ENCODE data around the gene DNAJC21. TPM values are rescaled to one million over a fixed set of nuclear protein-coding genes. Genes with fewer than 3 reads are reported as not detected.

The DNAJC21 gene
- total and polyA plus RNA-seq, 9 of the 15 experiments (the other 6 are each of a cell fraction or from before 2014, with no cell fraction given) = 26.6 to 105 (median 70.7) TPM

DNA sequence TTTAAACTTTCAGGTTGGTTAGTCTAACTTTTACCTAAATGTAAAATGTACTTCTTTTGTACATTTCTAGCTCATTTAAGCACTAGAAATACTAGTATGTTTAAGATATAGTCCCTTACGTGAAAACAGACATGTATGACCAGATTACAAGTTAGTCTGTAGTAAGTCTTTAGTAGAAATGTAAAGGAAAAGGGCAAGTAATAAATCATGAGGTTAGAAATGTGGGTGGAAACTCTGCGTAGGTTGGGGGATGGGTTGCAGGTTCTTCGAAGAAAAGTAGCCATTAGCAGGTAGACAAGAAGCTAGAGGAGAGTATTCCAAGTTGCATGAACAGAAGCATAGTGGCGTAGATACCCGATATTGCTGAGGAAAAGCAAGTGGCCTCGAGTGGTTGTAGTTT, 36.9 kb upstream of the DNAJC21 start:
- intact Hi-C loops (cut with micrococcal nuclease) = no loop called here
- Histone ChIP-seq H3K27ac (ENCODE audit: extremely low read depth, low read depth, low read length) (no peak overlapping the region), H3K9me1 (ENCODE audit: control insufficient read depth, insufficient read depth, low read length) (no peaks in the 10 kb centered on the region), H3K4me3 (no peak overlapping the region), H3K9ac (ENCODE audit: insufficient read depth in 1 of 2, low read depth in 2 of 2, low read length in 2 of 2) (no peak overlapping the region), H3K9me3 (replicated peaks; ENCODE audit: control insufficient read depth, insufficient read depth, low read depth, low read length) (no peaks in the 10 kb centered on the region), H3K4me2 (ENCODE audit: insufficient read depth, low read length) (no peak overlapping the region), H3K27me3 (ENCODE audit: control insufficient read depth in 2 of 2, insufficient read depth in 2 of 2, low read length in 2 of 2) (no peaks in the 10 kb centered on the region), H3K79me2 (ENCODE audit: control insufficient read depth, insufficient read depth, low read length) (no peaks in the 10 kb centered on the region), H3K4me1 (replicated peaks in 1 of 2; ENCODE audit: control insufficient read depth in 2 of 2, insufficient read depth in 2 of 2, low read length in 2 of 2) (peaks cover 6 to 14% of the 10 kb centered on the region in 2 experiments), H4K20me1 (replicated peaks; ENCODE audit: control insufficient read depth, insufficient read depth, low read length) (no peaks in the 10 kb centered on the region), H2AFZ (ENCODE audit: low read depth, low read length) (no peak overlapping the region), H3K36me3 (ENCODE audit: control insufficient read depth, insufficient read depth, low read length) (no peaks in the 10 kb centered on the region; the same call in 2 of the 3 replicates)
- BruUV-seq (replicated peaks) = no TSS peak
- CTCF ChIA-PET (ENCODE audit: low intra/inter-chr PET ratio) = no interaction called here
- ATAC-seq = no peak
- in situ Hi-C loops (cut with MboI) = loop anchor here (5.0 to 10.0 kb wide), 2 partner anchors 375 to 408 kb away; no protein-coding TSS in a partner anchor
- POLR2A ChIA-PET = interaction anchor here (1.1 to 2.1 kb wide), 3 partner anchors 12 to 22 kb away, joined by 3 to 10 read pairs (median 3); partner anchors contain the start of genes BRIX1 and RAD1
- no peak for DNase-seq (ENCODE audit: extremely low read depth in 1 of 4, low spot score in 3 of 4)
- FAIRE-seq = no peak
- 36% methylated on average over 6 of the region's 6 CpGs for WGBS (ENCODE audit: insufficient coverage, low coverage, missing lambda C conversion rate)
- TF ChIP-seq MEIS2 (IDR thresholded peaks at IDR 0.05; ENCODE audit: partially characterized antibody) (peak; percentile 64), BRD4 (IDR thresholded peaks at IDR 0.05) (no peak), ZNF124 (CRISPR knock-in tag; IDR thresholded peaks at IDR 0.05) (no peak), PBX2 (CRISPR knock-in tag; IDR thresholded peaks at IDR 0.05; ENCODE audit: low read depth) (no peak), PBX2 (tag; conservative IDR thresholded peaks at IDR 0.05; ENCODE audit: low read depth) (peak; percentile 47), ZNF24 (IDR thresholded peaks at IDR 0.05) (no peak)
- TF ChIP-seq, protein P1, sequence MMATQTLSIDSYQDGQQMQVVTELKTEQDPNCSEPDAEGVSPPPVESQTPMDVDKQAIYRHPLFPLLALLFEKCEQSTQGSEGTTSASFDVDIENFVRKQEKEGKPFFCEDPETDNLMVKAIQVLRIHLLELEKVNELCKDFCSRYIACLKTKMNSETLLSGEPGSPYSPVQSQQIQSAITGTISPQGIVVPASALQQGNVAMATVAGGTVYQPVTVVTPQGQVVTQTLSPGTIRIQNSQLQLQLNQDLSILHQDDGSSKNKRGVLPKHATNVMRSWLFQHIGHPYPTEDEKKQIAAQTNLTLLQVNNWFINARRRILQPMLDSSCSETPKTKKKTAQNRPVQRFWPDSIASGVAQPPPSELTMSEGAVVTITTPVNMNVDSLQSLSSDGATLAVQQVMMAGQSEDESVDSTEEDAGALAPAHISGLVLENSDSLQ (IDR thresholded peaks at IDR 0.05) = peak; percentile 58
